ENCODE data around the gene XRCC3. TPM values are rescaled to one million over a fixed set of nuclear protein-coding genes. Genes with fewer than 3 reads are reported as not detected.

The XRCC3 gene
- total RNA-seq, 4 donors from 2014 or later: 4.0 to 10.7 (median 6.2) TPM

GRCh38 chr14:103699261-103699661 lies 16.0 kb downstream of the XRCC3 start:
- 91 to 92% methylated on average over 15 to 17 of the region's 17 CpGs for WGBS, 2 donors
- Histone ChIP-seq H3K9me3 (no peaks in the 10 kb centered on the region), H3K4me3 (no peak overlapping the region), H3K36me3 (peaks cover 0 to 84% (median 3%) of the 10 kb centered on the region in 3 donors), H3K27ac (peak overlapping the region in 1 of 4 donors; percentile 73), H3K27me3 (no peaks in the 10 kb centered on the region), H3K4me1 (peaks cover 0 to 82% (median 23%) of the 10 kb centered on the region in 4 donors)
- TF ChIP-seq POLR2A (IDR thresholded peaks at IDR 0.05): no peak
- no peak for TF ChIP-seq CTCF (IDR thresholded peaks at IDR 0.05)
- TF ChIP-seq EP300 (IDR thresholded peaks at IDR 0.05): no peak
- no peak for DNase-seq (ENCODE audit: low spot score in 2 of 2)

- no peaks in the 10 kb centered on the region for H3K27me3 ChIP-seq
- H3K4me3 ChIP-seq: no peak overlapping the region
- TF ChIP-seq EP300 (IDR thresholded peaks at IDR 0.05): no peak
- no peak for TF ChIP-seq POLR2A (IDR thresholded peaks at IDR 0.05)
- TF ChIP-seq CTCF (IDR thresholded peaks at IDR 0.05): no peak
- peaks cover 2 to 84% (median 5%) of the 10 kb centered on the region in 3 donors for H3K36me3 ChIP-seq
- DNase-seq (ENCODE audit: low spot score in 2 of 2): no peak
- 84 to 88% methylated on average over 18 to 22 of the region's 33 CpGs for WGBS, 2 donors
- peak overlapping the region in 3 of 4 donors; percentile 26 to 73 (median 32) for H3K27ac ChIP-seq
- H3K4me1 ChIP-seq: peaks cover 0 to 76% (median 23%) of the 10 kb centered on the region in 4 donors
- no peaks in the 10 kb centered on the region for H3K9me3 ChIP-seq
Measured at GRCh38 chr14:103698380-103699260, 16.6 kb downstream of the XRCC3 start.

GRCh38 chr14:103697603-103698379 lies 17.5 kb downstream of the XRCC3 start:
- TF ChIP-seq POLR2A (IDR thresholded peaks at IDR 0.05) (no peak), CTCF (IDR thresholded peaks at IDR 0.05) (no peak), EP300 (IDR thresholded peaks at IDR 0.05) (no peak)
- no peak overlapping the region for H3K4me3 ChIP-seq
- H3K27me3 ChIP-seq: no peaks in the 10 kb centered on the region
- H3K27ac ChIP-seq: peak overlapping the region in 3 of 4 donors; percentile 26 to 73 (median 32)
- no peak for DNase-seq (ENCODE audit: low spot score in 2 of 2)
- peaks cover 4 to 84% (median 7%) of the 10 kb centered on the region in 3 donors for H3K36me3 ChIP-seq
- H3K4me1 ChIP-seq: peaks cover 0 to 71% (median 23%) of the 10 kb centered on the region in 4 donors
- 40 to 73% methylated on average over 4 to 12 of the region's 14 CpGs for WGBS, 2 donors
- H3K9me3 ChIP-seq: no peaks in the 10 kb centered on the region

- peak overlapping the region in 3 of 4 donors; percentile 3 to 73 (median 26) for H3K27ac ChIP-seq
Measured at GRCh38 chr14:103697206-103697602, 18.0 kb downstream of the XRCC3 start.

More at GRCh38 chr14:103697206-103697602, 18.0 kb downstream of the XRCC3 start:
- DNase-seq (ENCODE audit: low spot score in 2 of 2): no peak
- H3K4me3 ChIP-seq: no peak overlapping the region
- H3K36me3 ChIP-seq: peaks cover 4 to 82% (median 7%) of the 10 kb centered on the region in 3 donors
- H3K27me3 ChIP-seq: no peaks in the 10 kb centered on the region
- TF ChIP-seq CTCF (IDR thresholded peaks at IDR 0.05) (no peak), EP300 (IDR thresholded peaks at IDR 0.05) (no peak)
- 18 to 37% methylated on average over 3 of the region's 3 CpGs for WGBS, 2 donors
- peaks cover 0 to 66% (median 23%) of the 10 kb centered on the region in 4 donors for H3K4me1 ChIP-seq
- no peaks in the 10 kb centered on the region for H3K9me3 ChIP-seq
